ENCODE data around the gene IFNL3.
"Not testable (repeated sequence)": the region's sequence is repeated elsewhere in the genome, so short reads cannot be mapped to it uniquely, and the experiment has no call there.

The IFNL3 gene

DNA sequence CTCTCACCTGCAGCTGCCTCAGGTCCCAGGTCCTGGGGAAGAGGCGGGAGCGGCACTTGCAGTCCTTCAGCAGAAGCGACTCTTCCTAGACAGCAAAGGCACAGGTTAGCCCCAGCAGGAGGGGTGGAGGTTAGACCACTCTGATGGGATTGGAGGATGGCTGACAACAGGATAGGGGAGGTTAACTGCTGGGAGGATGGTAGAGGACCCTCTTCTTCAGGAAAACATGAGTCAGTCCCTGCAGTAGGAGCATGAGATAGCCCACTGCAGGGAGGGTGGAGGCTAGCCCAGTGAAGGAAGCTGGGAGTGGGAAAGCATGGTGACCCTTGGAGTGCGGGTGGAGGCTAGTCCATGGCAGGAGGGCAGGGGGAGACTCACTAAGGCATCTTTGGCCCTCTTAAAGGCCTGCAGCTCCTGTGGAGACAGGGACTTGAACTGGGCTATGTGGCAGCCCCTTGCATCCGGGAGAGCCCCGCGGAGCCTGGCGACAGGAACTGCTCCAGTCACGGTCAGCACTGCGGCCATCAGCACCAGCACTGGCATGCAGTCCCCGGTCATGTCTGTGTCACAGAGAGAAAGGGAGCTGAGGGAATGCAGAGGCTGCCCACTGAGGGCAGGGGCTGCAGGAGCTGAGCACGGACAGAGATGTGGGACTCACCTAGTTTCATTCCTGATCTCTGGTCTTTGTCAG lies at the start of gene IFNL3:
TSS of gene IFNL3 (minus strand) at position 597 of the 691 bp plus-strand sequence. CDS start at position 558, 39 bp downstream.
- DNase-seq, result not testable (repeated sequence)

DNA sequence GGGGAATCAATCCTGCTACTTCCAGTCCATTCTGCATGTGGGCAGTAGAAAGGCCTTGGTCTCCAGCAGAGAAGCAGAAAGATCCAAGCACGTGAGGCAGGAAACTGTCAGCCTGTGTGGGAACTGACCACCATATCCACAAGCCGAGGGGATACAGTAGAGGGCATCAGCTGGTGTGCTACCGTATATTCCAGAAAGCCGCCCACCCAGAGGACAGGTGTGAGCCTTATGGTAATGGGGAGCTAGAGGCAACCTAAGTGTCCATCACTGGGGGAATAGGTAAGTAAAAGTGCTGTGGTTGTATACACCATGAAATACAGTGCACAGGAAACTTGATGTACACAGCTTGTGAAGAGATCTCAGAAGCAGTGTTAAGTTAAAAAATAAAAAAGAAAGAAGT lies 48.6 kb upstream of the IFNL3 start:
- no peak for DNase-seq

DNA sequence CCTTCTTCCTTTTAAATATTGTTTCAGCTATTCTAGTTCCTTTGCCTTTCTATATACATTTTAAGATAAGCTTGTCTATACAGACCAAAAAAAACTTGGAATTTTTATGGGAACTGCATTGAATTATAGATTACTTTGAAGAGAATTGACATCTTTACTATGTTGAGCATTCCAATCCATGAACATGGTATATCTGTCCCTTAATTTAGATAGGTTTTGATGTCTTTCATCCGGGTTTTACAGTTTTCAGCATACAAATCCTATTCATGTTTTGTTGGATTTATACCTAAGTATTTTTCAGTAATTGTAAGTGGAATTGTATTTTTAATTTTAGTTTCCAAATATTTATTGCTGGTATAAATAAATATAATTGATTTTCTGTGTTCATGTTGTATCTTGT lies 39.2 kb upstream of the IFNL3 start:
- no peak for DNase-seq

- DNase-seq, result no peak
Measured at GRCh38 chr19:39282021-39282420, 37.2 kb upstream of the IFNL3 start.

- DNase-seq, result no peak
Measured at GRCh38 chr19:39277598-39277997, 32.8 kb upstream of the IFNL3 start.

- no peak for DNase-seq
Measured at GRCh38 chr19:39276740-39277139, 31.9 kb upstream of the IFNL3 start.

GRCh38 chr19:39275578-39275977 lies 30.8 kb upstream of the IFNL3 start:
- no peak for DNase-seq

DNA sequence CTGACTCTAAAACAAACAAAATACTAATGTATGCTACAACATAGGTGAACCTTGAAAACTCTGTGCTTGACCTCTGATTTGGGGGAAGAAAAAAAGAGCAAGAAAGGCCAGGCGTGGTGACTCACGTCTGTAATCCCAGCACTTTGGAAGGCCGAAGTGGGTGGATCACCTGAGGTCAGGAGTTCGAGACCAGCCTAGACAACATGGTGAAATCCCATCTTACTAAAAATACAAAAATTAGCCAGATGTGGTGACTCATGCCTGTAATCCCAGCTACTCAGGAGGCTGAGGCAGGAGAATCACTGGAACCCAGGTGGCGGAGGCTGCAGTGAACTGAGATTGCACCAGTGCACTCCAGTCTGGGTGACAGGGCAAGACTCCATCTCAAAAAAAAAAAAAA lies 29.1 kb upstream of the IFNL3 start:
- not testable (repeated sequence) for DNase-seq

- no peak for DNase-seq
Measured at GRCh38 chr19:39270036-39270871, 25.4 kb upstream of the IFNL3 start.

GRCh38 chr19:39269369-39269768 lies 24.6 kb upstream of the IFNL3 start:
- not testable (repeated sequence) for DNase-seq

- not testable (repeated sequence) for DNase-seq
Measured at GRCh38 chr19:39268531-39269223, 23.9 kb upstream of the IFNL3 start.

DNA sequence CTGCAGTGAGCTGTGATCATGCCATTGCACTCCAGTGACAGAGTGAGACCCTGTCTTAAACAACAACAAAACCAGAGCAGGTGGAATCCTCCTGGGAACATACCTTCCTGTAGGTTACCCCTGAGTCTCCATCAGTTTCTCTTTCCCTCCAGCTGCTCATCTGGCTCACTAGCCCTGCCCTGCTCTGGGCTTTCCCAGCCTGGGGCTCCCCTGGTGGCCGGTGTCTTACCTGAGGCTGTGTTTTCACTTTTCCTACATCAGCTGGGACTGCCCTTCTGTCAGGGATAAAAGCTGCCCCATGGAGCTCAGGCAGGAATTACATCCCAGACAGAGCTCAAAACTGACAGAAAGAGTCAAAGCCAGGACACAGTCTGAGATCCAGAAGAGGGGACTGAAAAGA lies 23.3 kb upstream of the IFNL3 start, which contains the start of gene IFNL2:
TSS of gene IFNL2 (plus strand) at position 312 of the 400 bp plus-strand sequence. CDS start 173 bp downstream, outside the sequence.
- DNase-seq, result not testable (repeated sequence)

DNA sequence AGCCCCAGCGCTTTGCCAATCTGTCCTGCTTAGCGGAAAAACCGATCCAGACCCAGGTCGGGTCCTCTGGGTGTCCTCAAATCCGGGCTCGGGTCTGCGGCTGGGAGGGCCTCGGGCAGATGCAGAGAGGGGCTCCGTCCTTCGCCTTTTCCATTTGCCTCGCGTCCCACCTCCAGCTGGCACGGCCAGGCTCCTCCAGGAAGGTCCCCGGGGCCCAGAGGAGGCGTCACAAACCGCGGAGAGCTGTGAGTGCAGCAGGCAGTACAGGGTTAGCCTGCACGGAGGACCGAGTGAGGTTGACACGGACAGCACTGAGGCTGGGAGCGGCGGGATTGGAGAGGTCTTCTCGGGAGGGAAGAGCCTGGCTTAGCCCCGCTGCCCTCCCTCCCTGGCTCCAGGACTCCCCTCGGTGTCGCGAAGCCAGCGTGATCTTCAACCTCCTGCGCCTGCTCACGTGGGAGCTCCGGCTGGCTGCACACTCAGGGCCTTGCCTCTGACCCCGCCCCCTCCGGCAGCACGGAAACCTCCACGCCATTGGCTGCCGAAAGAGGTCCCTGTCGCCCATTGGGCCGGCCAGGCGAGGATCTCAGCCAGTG lies 20.6 kb upstream of the IFNL3 start:
- DNase-seq, result peak in 4 of 51 donors; percentile 3 to 13 (median 10)

GRCh38 chr19:39264306-39265290 lies 19.8 kb upstream of the IFNL3 start:
- DNase-seq, result peak in 3 of 51 donors; percentile 1 to 10 (median 9)

DNA sequence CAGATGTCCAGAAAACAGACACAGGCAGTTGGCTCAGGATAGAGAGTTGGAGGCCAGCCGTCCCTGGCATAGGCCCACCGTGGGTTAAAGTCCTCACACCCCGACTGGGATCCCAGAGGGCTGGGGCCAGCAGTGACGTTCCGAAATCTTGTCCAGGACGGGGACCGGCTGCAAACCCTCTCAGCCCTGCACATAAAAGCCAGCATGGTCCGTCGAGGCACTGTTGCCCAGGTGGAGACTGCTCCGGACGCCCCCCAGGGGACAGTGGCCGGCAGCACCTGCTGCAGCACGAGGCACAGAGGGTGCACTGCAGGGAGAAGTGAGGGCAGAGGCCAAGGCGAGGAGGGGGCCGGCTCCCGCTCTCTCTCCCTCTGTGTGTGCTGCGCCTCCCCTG lies 19.1 kb upstream of the IFNL3 start:
- DNase-seq, result no peak

- no peak for DNase-seq
Measured at GRCh38 chr19:39262496-39262895, 17.7 kb upstream of the IFNL3 start.

DNA sequence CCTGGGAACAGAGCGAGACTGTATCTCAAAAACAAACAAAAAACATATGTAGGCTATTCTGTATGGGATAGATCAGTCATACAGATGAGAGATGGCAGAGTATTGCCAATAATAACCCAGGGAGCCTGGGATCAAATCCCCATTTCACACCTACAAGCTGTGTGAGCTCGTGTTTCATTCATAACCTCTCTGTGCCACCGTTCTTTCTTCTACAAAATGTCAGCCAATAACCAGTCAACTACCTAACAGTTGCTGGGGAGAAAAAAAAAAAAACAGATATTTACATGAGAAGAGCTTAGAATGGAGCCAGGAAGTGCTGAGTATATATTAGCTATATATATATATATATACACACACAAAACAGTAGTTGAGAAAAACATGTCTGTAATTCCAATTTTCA lies 16.9 kb upstream of the IFNL3 start:
- DNase-seq, result no peak

GRCh38 chr19:39257227-39257626 lies 12.4 kb upstream of the IFNL3 start:
- DNase-seq, result no peak

GRCh38 chr19:39254531-39255345 lies 9.9 kb upstream of the IFNL3 start:
- DNase-seq, result no peak
